HCT116 (cell line): Measurements from ENCODE around the gene CPT1A. TPM values are rescaled to one million over a fixed set of nuclear protein-coding genes. Genes with fewer than 3 reads are reported as not detected.

Experiments used
- ATAC-seq: fragments of 200-7000 bp; cut with Tn5 transposase; 2 replicates; pipeline ENCODE4 v1.9.1; 2020; ENCODE audit warnings: mild to moderate bottlenecking, moderate library complexity
- BruUV-seq: library from RNA; stranded (reverse); fragments of 400-500 nt; replicated peaks from 2 replicates; lab custom pipeline; 2021; lab: Mats Ljungman, UMichigan
- CTCF ChIA-PET: fragments of 300-600 bp; sonication (Branson Sonifier 250); formaldehyde crosslinking; loops from one replicate; lab custom pipeline; 2021; ENCODE audit warnings: antibody characterized with exemption; lab: Charles Lee
- POLR2A ChIA-PET: fragments of 300-600, 350-600 bp; sonication (Branson Sonifier 250); formaldehyde crosslinking; loops from one replicate; lab custom pipeline; 2021; ENCODE audit warnings: antibody characterized with exemption; lab: Charles Lee
- RAD21 ChIA-PET, 2 experiments: fragments of 300-600 bp; sonication (Branson Sonifier 250); formaldehyde crosslinking; loops; one replicate each; lab custom pipeline; 2023; ENCODE audit warnings: low total read pairs in 2 of 2; ENCODE audit not compliant: uncharacterized antibody in 2 of 2, unreplicated experiment in 2 of 2, low non-redundant PET in 1 of 2; lab: Charles Lee
- DNase-seq: peaks from one replicate; pipeline ENCODE4 v3.0.0-alpha.2; 2010; ENCODE audit warnings: low read depth, low spot score
- H2AFZ ChIP-seq: fragments of 200-600 bp; shearing (Covaris generic), sonication (generic); 2 replicates; pipeline ENCODE4 v1.6.1; 2017; ENCODE audit warnings: low read depth, mixed run types, mixed read lengths, antibody characterized with exemption, low read length; ENCODE audit not compliant: poor library complexity, severe bottlenecking
- H3K27ac ChIP-seq: 2 replicates; pipeline ENCODE4 v1.5.1; 2012; ENCODE audit warnings: low read depth, low read length
- H3K27me3 ChIP-seq: fragments of 200-600 bp; sonication (generic); 2 replicates; pipeline ENCODE4 v1.6.1; 2016; ENCODE audit warnings: mixed run types, low read length, mixed read lengths; ENCODE audit not compliant: insufficient read depth
- H3K36me3 ChIP-seq, 2 experiments: fragments of 200-500 bp in 1 of 2; fragments of 200-600 bp in 1 of 2; sonication (Bioruptor generic) in 1 of 2; sonication (generic) in 1 of 2; 2 replicates each; pipeline versions ENCODE4 v1.5.1 to v1.6.1; 2014 to 2016; ENCODE audit warnings: low read length in 2 of 2, inconsistent platforms in 1 of 2, mixed read lengths in 1 of 2, mixed run types in 1 of 2; ENCODE audit not compliant: insufficient read depth in 2 of 2, control insufficient read depth in 1 of 2
- H3K4me1 ChIP-seq, 2 experiments: fragments of 200-600 bp in 1 of 2; sonication (generic) in 1 of 2; 2 replicates each; pipeline versions ENCODE4 v1.5.1 to v1.6.1; 2012 to 2017; ENCODE audit warnings: low read length in 2 of 2, inconsistent platforms in 1 of 2, mild to moderate bottlenecking in 1 of 2, mixed read lengths in 1 of 2, mixed run types in 1 of 2, moderate library complexity in 1 of 2; ENCODE audit not compliant: insufficient read depth in 2 of 2, control insufficient read depth in 1 of 2
- H3K4me2 ChIP-seq: fragments of 200-600 bp; sonication (generic); 2 replicates; pipeline ENCODE4 v1.6.1; 2017; ENCODE audit warnings: mixed run types, low read length, mixed read lengths
- H3K4me3 ChIP-seq, 2 experiments: fragments of 200-600 bp in 1 of 2; sonication (generic) in 1 of 2; replicated peaks in 1 of 2; 2 replicates each; pipeline ENCODE4 v1.5.1; 2011 to 2016; ENCODE audit warnings: low read length in 2 of 2, control low read depth in 1 of 2, low read depth in 1 of 2, mild to moderate bottlenecking in 1 of 2, mixed read lengths in 1 of 2, mixed run types in 1 of 2
- H3K79me2 ChIP-seq: fragments of 200-600 bp; sonication (generic); 2 replicates; pipeline ENCODE4 v1.6.1; 2017; ENCODE audit warnings: mild to moderate bottlenecking, mixed run types, low read length, moderate library complexity, mixed read lengths; ENCODE audit not compliant: insufficient read depth
- H3K9ac ChIP-seq: fragments of 200-600 bp; sonication (generic); 2 replicates; pipeline ENCODE4 v1.6.1; 2016; ENCODE audit warnings: low read length, mixed read lengths
- H3K9me2 ChIP-seq: fragments of 200-600 bp; sonication (generic), shearing (Covaris generic); 2 replicates; pipeline ENCODE4 v1.6.1; 2017; ENCODE audit warnings: mixed run types, mild to moderate bottlenecking, moderate library complexity; ENCODE audit not compliant: insufficient read depth
- H3K9me3 ChIP-seq, 2 experiments: fragments of 200-500 bp in 1 of 2; fragments of 200-600 bp in 1 of 2; sonication (Bioruptor generic) in 1 of 2; sonication (generic) in 1 of 2; 2 replicates each; pipeline ENCODE4 v1.6.1; 2014 to 2017; ENCODE audit warnings: low read length in 2 of 2, mixed read lengths in 2 of 2, inconsistent platforms in 1 of 2, low read depth in 1 of 2, mild to moderate bottlenecking in 1 of 2, mixed run types in 1 of 2, moderate library complexity in 1 of 2; ENCODE audit not compliant: control insufficient read depth in 1 of 2, insufficient read depth in 1 of 2
- H4K20me1 ChIP-seq: fragments of 200-600 bp; sonication (generic), shearing (Covaris generic); 2 replicates; pipeline ENCODE4 v1.6.1; 2017; ENCODE audit warnings: mixed run types, mild to moderate bottlenecking, moderate library complexity; ENCODE audit not compliant: insufficient read depth
- CBX3 ChIP-seq: IDR thresholded peaks from 2 replicates; pipeline ENCODE4 v1.6.1; 2012; ENCODE audit warnings: low read depth
- ELF1 ChIP-seq: IDR thresholded peaks from 2 replicates; pipeline ENCODE4 v1.6.1; 2012; ENCODE audit warnings: low read depth, borderline replicate concordance
- EZH2 ChIP-seq: fragments of 200-600 bp; sonication (generic); IDR thresholded peaks from 2 replicates; pipeline ENCODE4 v1.6.1; 2017; ENCODE audit warnings: antibody characterized with exemption, mixed run types
- FOSL1 ChIP-seq: IDR thresholded peaks from 2 replicates; pipeline ENCODE4 v1.6.1; 2012; ENCODE audit warnings: low read depth
- JUND ChIP-seq: IDR thresholded peaks from 2 replicates; pipeline ENCODE4 v1.6.1; 2012
- RAD21 ChIP-seq: IDR thresholded peaks from 2 replicates; pipeline ENCODE4 v1.6.1; 2012; ENCODE audit warnings: low read depth, mild to moderate bottlenecking
- TCF7L2 ChIP-seq: IDR thresholded peaks from 2 replicates; pipeline ENCODE4 v1.7.0; 2011; ENCODE audit warnings: borderline replicate concordance, inconsistent platforms; ENCODE audit not compliant: insufficient read depth, insufficient read length; ENCODE audit errors: extremely low read depth
- intact Hi-C: fragments of 100-400 bp; cut with micrococcal nuclease; formaldehyde crosslinking; loops from 2 replicates; pipeline ENCODE4 v1.10.0; 2022
- total RNA-seq: library from RNA; stranded (reverse); gene quantifications from one replicate; pipeline ENCODE4 v1.2.1, GENCODE V29; 2021; ENCODE audit not compliant: unreplicated experiment
- TF ChIP-seq, protein P1 (sequence below): IDR thresholded peaks from 2 replicates; pipeline ENCODE4 v1.6.1; 2012; ENCODE audit warnings: low read depth
- TF ChIP-seq, protein P2 (sequence below), 3 experiments: fragments of 200-600 bp in 1 of 3; sonication (generic) in 1 of 3; IDR thresholded peaks in 2 of 3; conservative IDR thresholded peaks in 1 of 3; 2 replicates each; pipeline ENCODE4 v1.5.1; 2012 to 2017; ENCODE audit warnings: low read depth in 2 of 3, low read length in 2 of 3, antibody characterized with exemption in 1 of 3, borderline replicate concordance in 1 of 3, control low read depth in 1 of 3, mild to moderate bottlenecking in 1 of 3, mixed read lengths in 1 of 3, mixed run types in 1 of 3, moderate library complexity in 1 of 3; ENCODE audit not compliant: insufficient read depth in 1 of 3

Gene CPT1A
- total RNA-seq, 1 experiment from 2014 or later = 54.4 TPM

DNA sequence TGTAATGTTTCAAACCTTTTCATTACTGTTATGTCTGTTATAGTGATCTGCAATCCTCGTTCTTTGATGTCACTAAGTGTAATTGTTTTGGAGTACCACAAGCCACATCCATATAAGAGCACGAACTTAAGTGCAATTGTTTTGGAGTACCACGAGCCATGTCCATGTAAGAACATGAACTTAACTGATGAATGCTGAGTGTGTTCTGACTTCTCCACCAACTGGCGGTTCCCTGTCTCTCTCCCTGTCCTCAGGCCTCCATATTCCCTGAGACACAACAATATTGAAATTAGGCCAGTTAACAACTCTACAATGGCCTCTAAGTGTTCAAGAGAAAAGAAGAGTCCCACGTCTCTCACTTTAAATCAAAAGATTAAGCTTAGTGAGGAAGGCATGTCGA is 113.9 kb downstream of the CPT1A start:
- CTCF ChIA-PET = no interaction called here
- Histone ChIP-seq H3K9me3 (no peaks in the 10 kb centered on the region), H3K36me3 (no peaks in the 10 kb centered on the region), H3K27ac (no peak overlapping the region), H4K20me1 (no peaks in the 10 kb centered on the region), H3K9ac (no peak overlapping the region), H3K27me3 (no peaks in the 10 kb centered on the region), H3K4me3 (no peak overlapping the region), H3K4me1 (no peaks in the 10 kb centered on the region), H3K4me2 (no peak overlapping the region), H3K9me2 (no peaks in the 10 kb centered on the region), H2AFZ (no peak overlapping the region), H3K79me2 (no peaks in the 10 kb centered on the region)
- TF ChIP-seq TCF7L2 = no peak
- TF ChIP-seq CBX3 = no peak
- peak; percentile 50 for TF ChIP-seq RAD21
- no peak for TF ChIP-seq JUND
- no peak for TF ChIP-seq FOSL1
- TF ChIP-seq, protein P1, sequence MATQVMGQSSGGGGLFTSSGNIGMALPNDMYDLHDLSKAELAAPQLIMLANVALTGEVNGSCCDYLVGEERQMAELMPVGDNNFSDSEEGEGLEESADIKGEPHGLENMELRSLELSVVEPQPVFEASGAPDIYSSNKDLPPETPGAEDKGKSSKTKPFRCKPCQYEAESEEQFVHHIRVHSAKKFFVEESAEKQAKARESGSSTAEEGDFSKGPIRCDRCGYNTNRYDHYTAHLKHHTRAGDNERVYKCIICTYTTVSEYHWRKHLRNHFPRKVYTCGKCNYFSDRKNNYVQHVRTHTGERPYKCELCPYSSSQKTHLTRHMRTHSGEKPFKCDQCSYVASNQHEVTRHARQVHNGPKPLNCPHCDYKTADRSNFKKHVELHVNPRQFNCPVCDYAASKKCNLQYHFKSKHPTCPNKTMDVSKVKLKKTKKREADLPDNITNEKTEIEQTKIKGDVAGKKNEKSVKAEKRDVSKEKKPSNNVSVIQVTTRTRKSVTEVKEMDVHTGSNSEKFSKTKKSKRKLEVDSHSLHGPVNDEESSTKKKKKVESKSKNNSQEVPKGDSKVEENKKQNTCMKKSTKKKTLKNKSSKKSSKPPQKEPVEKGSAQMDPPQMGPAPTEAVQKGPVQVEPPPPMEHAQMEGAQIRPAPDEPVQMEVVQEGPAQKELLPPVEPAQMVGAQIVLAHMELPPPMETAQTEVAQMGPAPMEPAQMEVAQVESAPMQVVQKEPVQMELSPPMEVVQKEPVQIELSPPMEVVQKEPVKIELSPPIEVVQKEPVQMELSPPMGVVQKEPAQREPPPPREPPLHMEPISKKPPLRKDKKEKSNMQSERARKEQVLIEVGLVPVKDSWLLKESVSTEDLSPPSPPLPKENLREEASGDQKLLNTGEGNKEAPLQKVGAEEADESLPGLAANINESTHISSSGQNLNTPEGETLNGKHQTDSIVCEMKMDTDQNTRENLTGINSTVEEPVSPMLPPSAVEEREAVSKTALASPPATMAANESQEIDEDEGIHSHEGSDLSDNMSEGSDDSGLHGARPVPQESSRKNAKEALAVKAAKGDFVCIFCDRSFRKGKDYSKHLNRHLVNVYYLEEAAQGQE = no peak
- no peak for TF ChIP-seq EZH2
- TF ChIP-seq, protein P2, sequence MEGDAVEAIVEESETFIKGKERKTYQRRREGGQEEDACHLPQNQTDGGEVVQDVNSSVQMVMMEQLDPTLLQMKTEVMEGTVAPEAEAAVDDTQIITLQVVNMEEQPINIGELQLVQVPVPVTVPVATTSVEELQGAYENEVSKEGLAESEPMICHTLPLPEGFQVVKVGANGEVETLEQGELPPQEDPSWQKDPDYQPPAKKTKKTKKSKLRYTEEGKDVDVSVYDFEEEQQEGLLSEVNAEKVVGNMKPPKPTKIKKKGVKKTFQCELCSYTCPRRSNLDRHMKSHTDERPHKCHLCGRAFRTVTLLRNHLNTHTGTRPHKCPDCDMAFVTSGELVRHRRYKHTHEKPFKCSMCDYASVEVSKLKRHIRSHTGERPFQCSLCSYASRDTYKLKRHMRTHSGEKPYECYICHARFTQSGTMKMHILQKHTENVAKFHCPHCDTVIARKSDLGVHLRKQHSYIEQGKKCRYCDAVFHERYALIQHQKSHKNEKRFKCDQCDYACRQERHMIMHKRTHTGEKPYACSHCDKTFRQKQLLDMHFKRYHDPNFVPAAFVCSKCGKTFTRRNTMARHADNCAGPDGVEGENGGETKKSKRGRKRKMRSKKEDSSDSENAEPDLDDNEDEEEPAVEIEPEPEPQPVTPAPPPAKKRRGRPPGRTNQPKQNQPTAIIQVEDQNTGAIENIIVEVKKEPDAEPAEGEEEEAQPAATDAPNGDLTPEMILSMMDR (IDR thresholded peaks at IDR 0.05 in 2 of 3, conservative IDR thresholded peaks at IDR 0.05 in 1 of 3; ENCODE audit: borderline replicate concordance in 1 of 3, insufficient read depth in 1 of 3, low read depth in 2 of 3, low read length in 2 of 3) = 0 out of 6 replicates have a peak, but pooled peaks of 1 of the 3 experiments have one; percentile 25
- TF ChIP-seq ELF1 = no peak
- intact Hi-C loops = no loop called here
- DNase-seq = no peak
- RAD21 ChIA-PET = interaction anchor here in 1 of 2 experiments (0.6 kb wide), 1 partner anchor 221 kb away, joined by 4 read pairs; no protein-coding TSS in a partner anchor
- POLR2A ChIA-PET = no interaction called here
- no TSS peak for BruUV-seq
- ATAC-seq = peak; percentile 63; the same call in 1 of the 2 replicates
